ENCODE measurements around the gene SDK1. TPM values are rescaled to one million over a fixed set of nuclear protein-coding genes. Genes with fewer than 3 reads are reported as not detected.

SDK1 gene
- total and polyA plus RNA-seq, 10 of the 15 experiments (the other 5 are each of a cell fraction or from before 2014, with no cell fraction given), result 0.14 to 0.33 TPM; not detected in 8

DNA sequence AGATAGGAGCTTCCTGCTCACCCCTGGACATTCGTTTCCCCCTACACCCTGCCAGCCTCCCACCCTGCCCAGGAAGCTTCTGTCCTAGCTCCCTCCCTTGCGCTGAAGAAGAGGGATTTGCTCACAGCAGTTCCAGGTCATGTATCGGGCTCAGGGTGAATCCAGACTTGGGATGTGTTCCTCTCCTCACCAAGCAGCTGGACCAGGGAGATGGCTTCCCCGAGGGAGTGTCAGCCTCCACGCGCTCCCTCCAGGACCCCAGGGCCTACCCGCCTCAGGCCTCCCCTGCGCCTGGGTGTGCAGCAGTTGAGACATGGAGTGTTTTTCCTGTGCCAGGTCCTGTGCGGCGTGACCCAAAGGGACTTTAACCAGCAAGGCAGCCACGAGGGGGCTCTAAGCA, 945.5 kb downstream of the SDK1 start:
- Histone ChIP-seq H3K79me2 (ENCODE audit: control insufficient read depth, insufficient read depth, low read length) (no peaks in the 10 kb centered on the region), H3K4me2 (ENCODE audit: control insufficient read depth, insufficient read depth) (no peak overlapping the region), H3K27ac (ENCODE audit: control insufficient read depth, insufficient read depth) (no peak overlapping the region), H3K27me3 (replicated peaks in 1 of 2; ENCODE audit: control insufficient read depth in 2 of 2, insufficient read depth in 2 of 2, low read length in 1 of 2) (no peaks in the 10 kb centered on the region), H3K36me3 (ENCODE audit: control insufficient read depth in 2 of 2, insufficient read depth in 2 of 2, low read length in 1 of 2) (no peaks in the 10 kb centered on the region), H3K9ac (ENCODE audit: control insufficient read depth, insufficient read depth, low read length) (no peak overlapping the region), H3K4me3 (no peak overlapping the region), H2AFZ (ENCODE audit: control insufficient read depth, low read depth, low read length) (no peak overlapping the region), H3K9me3 (replicated peaks; ENCODE audit: control insufficient read depth, insufficient read depth, low read length) (peaks cover under 1% of the 10 kb centered on the region; the same call in 1 of the 3 replicates), H4K20me1 (ENCODE audit: control insufficient read depth, insufficient read depth) (no peaks in the 10 kb centered on the region), H3K4me1 (ENCODE audit: control insufficient read depth, insufficient read depth, low read length) (no peaks in the 10 kb centered on the region)
- CTCF ChIA-PET, result no interaction called here
- ATAC-seq (no peak), DNase-seq (ENCODE audit: low read depth, low spot score) (no peak), FAIRE-seq (no peak)
- 65% methylated on average over 9 of the region's 11 CpGs for WGBS (ENCODE audit: insufficient coverage, insufficient replicate concordance, low lambda C conversion rate, missing lambda C conversion rate)
- RAD21 ChIA-PET (ENCODE audit: unreplicated experiment), result no interaction called here
- SMC1A ChIA-PET (ENCODE audit: uncharacterized antibody, unreplicated experiment), result no interaction called here
- POLR2A ChIA-PET, result no interaction called here
- no TSS peak for BruUV-seq (replicated peaks)
- in situ Hi-C loops (cut with MboI) (no loop called here), intact Hi-C loops (cut with micrococcal nuclease; ENCODE audit: unreplicated experiment) (no loop called here)
- TF ChIP-seq BMI1 (IDR thresholded peaks at IDR 0.05; ENCODE audit: borderline replicate concordance) (no peak), MTA3 (IDR thresholded peaks at IDR 0.05; ENCODE audit: borderline replicate concordance, low read length) (no peak), SPI1 (IDR thresholded peaks at IDR 0.05; ENCODE audit: borderline replicate concordance, insufficient read depth, low read depth, low read length) (no peak), CHD2 (IDR thresholded peaks at IDR 0.05; ENCODE audit: borderline replicate concordance, low read depth, low read length) (no peak), SIX5 (IDR thresholded peaks at IDR 0.05; ENCODE audit: low read depth, low read length, severe bottlenecking) (no peak), SREBF1 (IDR thresholded peaks at IDR 0.05; ENCODE audit: low read length) (no peak), NFXL1 (IDR thresholded peaks at IDR 0.05; ENCODE audit: borderline replicate concordance) (no peak), ASH2L (IDR thresholded peaks at IDR 0.05; ENCODE audit: borderline replicate concordance, low read depth) (no peak), ZZZ3 (IDR thresholded peaks at IDR 0.05; ENCODE audit: control insufficient read depth, insufficient read length, low read depth) (no peak), YY1 (IDR thresholded peaks at IDR 0.05; ENCODE audit: low read depth, low read length) (no peak), CHD4 (IDR thresholded peaks at IDR 0.05) (no peak), POLR2AphosphoS5 (IDR thresholded peaks at IDR 0.05; ENCODE audit: low read length) (no peak), RAD51 (IDR thresholded peaks at IDR 0.05) (no peak), STAT1 (conservative IDR thresholded peaks at IDR 0.05) (no peak), WRNIP1 (IDR thresholded peaks at IDR 0.05; ENCODE audit: borderline replicate concordance, low read depth, low read length) (no peak), PAX8 (IDR thresholded peaks at IDR 0.05) (no peak), SIN3A (IDR thresholded peaks at IDR 0.05; ENCODE audit: low read depth, low read length) (no peak)
- TF ChIP-seq, protein P1, sequence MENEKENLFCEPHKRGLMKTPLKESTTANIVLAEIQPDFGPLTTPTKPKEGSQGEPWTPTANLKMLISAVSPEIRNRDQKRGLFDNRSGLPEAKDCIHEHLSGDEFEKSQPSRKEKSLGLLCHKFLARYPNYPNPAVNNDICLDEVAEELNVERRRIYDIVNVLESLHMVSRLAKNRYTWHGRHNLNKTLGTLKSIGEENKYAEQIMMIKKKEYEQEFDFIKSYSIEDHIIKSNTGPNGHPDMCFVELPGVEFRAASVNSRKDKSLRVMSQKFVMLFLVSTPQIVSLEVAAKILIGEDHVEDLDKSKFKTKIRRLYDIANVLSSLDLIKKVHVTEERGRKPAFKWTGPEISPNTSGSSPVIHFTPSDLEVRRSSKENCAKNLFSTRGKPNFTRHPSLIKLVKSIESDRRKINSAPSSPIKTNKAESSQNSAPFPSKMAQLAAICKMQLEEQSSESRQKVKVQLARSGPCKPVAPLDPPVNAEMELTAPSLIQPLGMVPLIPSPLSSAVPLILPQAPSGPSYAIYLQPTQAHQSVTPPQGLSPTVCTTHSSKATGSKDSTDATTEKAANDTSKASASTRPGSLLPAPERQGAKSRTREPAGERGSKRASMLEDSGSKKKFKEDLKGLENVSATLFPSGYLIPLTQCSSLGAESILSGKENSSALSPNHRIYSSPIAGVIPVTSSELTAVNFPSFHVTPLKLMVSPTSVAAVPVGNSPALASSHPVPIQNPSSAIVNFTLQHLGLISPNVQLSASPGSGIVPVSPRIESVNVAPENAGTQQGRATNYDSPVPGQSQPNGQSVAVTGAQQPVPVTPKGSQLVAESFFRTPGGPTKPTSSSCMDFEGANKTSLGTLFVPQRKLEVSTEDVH (IDR thresholded peaks at IDR 0.05; ENCODE audit: low read depth, partially characterized antibody), result no peak
- TF ChIP-seq, protein P2, sequence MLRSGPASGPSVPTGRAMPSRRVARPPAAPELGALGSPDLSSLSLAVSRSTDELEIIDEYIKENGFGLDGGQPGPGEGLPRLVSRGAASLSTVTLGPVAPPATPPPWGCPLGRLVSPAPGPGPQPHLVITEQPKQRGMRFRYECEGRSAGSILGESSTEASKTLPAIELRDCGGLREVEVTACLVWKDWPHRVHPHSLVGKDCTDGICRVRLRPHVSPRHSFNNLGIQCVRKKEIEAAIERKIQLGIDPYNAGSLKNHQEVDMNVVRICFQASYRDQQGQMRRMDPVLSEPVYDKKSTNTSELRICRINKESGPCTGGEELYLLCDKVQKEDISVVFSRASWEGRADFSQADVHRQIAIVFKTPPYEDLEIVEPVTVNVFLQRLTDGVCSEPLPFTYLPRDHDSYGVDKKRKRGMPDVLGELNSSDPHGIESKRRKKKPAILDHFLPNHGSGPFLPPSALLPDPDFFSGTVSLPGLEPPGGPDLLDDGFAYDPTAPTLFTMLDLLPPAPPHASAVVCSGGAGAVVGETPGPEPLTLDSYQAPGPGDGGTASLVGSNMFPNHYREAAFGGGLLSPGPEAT (IDR thresholded peaks at IDR 0.05; ENCODE audit: low read depth), result no peak
- TF ChIP-seq, protein P3, sequence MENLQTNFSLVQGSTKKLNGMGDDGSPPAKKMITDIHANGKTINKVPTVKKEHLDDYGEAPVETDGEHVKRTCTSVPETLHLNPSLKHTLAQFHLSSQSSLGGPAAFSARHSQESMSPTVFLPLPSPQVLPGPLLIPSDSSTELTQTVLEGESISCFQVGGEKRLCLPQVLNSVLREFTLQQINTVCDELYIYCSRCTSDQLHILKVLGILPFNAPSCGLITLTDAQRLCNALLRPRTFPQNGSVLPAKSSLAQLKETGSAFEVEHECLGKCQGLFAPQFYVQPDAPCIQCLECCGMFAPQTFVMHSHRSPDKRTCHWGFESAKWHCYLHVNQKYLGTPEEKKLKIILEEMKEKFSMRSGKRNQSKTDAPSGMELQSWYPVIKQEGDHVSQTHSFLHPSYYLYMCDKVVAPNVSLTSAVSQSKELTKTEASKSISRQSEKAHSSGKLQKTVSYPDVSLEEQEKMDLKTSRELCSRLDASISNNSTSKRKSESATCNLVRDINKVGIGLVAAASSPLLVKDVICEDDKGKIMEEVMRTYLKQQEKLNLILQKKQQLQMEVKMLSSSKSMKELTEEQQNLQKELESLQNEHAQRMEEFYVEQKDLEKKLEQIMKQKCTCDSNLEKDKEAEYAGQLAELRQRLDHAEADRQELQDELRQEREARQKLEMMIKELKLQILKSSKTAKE (IDR thresholded peaks at IDR 0.05; ENCODE audit: low read depth, poor library complexity, severe bottlenecking), result no peak

All from GM12878 (cell line).